Endothelial cell (in vitro differentiated cells): ENCODE data around the gene CAPN13. TPM values are rescaled to one million over a fixed set of nuclear protein-coding genes. Genes with fewer than 3 reads are reported as not detected.

Experiments
- DNase-seq: peaks from one replicate; pipeline ENCODE4 v3.0.0; 2021; ENCODE audit warnings: low spot score
- H3K27ac Mint-ChIP-seq: one replicate; pipeline ENCODE4 v1.8.0; 2021; ENCODE audit warnings: mixed read lengths, inconsistent platforms; ENCODE audit not compliant: unreplicated experiment
- H3K27me3 Mint-ChIP-seq: one replicate; pipeline ENCODE4 v1.8.0; 2021; ENCODE audit warnings: mild to moderate bottlenecking, moderate library complexity, mixed read lengths, inconsistent platforms; ENCODE audit not compliant: unreplicated experiment
- H3K36me3 Mint-ChIP-seq: one replicate; pipeline ENCODE4 v1.8.0; 2021; ENCODE audit warnings: mild to moderate bottlenecking, low read depth, mixed read lengths, inconsistent platforms; ENCODE audit not compliant: unreplicated experiment
- H3K4me1 Mint-ChIP-seq: one replicate; pipeline ENCODE4 v1.8.0; 2021; ENCODE audit warnings: mild to moderate bottlenecking, mixed read lengths, inconsistent platforms; ENCODE audit not compliant: unreplicated experiment
- H3K4me3 Mint-ChIP-seq: one replicate; pipeline ENCODE4 v1.8.0; 2021; ENCODE audit warnings: mild to moderate bottlenecking, mixed read lengths, inconsistent platforms; ENCODE audit not compliant: unreplicated experiment
- H3K9me3 Mint-ChIP-seq: one replicate; pipeline ENCODE4 v1.8.0; 2021; ENCODE audit warnings: mixed read lengths, inconsistent platforms; ENCODE audit not compliant: unreplicated experiment
- CTCF ChIP-seq: fragments of 200-600 bp; sonication (generic); IDR thresholded peaks from one replicate; pipeline ENCODE4 v1.5.0; 2021; ENCODE audit warnings: antibody characterized with exemption; ENCODE audit not compliant: unreplicated experiment
- total RNA-seq: library from RNA; stranded (reverse); fragmentation: NEBNext Ultra II Directional; extraction: Animal tissue kit (Norgen Biotek cat#: 25700); gene quantifications from one replicate; pipeline ENCODE4 v1.2.1, GENCODE V29; 2021; ENCODE audit not compliant: unreplicated experiment

Gene CAPN13
- total RNA-seq, 1 donor from 2014 or later: 0.44 TPM

DNA sequence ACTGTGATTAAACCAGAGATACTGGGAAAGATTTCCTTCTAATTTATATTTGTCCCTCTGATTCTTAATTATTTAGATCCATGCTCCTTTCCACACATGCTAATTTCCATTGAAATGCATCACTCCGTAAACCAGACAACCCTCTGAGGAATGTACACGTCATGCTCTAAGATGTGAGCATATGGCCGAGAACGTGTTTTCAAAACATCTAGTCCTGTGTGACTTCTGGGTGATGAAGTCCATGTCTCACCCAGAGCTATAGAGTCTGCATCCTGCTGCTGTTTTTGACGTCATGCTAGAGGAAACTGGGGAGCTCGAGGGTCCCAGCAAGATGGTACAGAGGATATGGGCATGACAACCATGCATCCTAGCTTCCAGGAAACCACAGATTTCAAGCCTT, 53.6 kb downstream of the CAPN13 start:
- Mint-ChIP-seq H3K9me3 (no peaks in the 10 kb centered on the region), H3K4me1 (peaks cover 10% of the 10 kb centered on the region), H3K36me3 (no peaks in the 10 kb centered on the region), H3K4me3 (no peak overlapping the region), H3K27me3 (peaks cover 1% of the 10 kb centered on the region), H3K27ac (no peak overlapping the region)
- no peak for TF ChIP-seq CTCF
- no peak for DNase-seq

DNA sequence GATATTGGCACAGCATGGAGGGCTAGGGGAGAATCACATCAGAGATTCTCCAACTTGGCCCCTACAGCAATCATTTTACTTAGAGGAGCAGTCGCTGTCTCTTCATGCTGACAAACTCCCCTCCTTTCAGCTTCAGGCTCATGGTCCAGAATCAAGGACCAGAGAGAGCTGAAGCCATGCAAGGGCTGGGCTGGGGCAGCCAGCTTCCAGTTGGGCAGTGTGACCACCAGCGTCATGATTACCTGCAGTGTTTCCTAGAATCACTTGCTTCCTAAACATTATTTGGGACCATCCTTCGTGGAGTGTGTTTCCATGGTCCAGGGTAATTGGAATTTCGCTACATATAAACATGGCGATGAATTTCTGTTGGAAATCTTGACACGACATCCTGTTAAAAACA, 54.4 kb downstream of the CAPN13 start:
- TF ChIP-seq CTCF: no peak
- Mint-ChIP-seq H3K4me1 (peaks cover 10% of the 10 kb centered on the region), H3K9me3 (no peaks in the 10 kb centered on the region), H3K27ac (no peak overlapping the region), H3K4me3 (no peak overlapping the region), H3K36me3 (no peaks in the 10 kb centered on the region), H3K27me3 (peaks cover 6% of the 10 kb centered on the region)
- DNase-seq: no peak

DNA sequence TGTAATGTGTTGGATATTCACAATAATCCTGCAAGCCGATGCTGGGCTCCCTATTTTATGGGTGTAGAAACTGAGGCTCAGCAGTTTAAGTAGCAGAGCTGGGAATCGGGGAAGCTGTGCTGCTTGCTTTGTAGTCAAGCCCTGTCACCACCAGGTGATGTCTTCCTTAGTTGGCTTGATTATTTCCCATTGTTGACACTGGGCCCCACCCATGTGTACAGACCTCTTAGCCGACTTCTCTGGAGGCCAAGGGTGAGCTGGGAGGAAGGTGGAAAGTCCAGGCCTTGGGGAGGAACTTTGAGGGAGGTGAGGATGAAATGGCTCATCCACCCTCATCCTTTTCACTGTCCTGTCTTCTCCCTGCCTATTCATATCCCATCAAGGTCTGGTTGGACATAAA, 60.0 kb downstream of the CAPN13 start:
- Mint-ChIP-seq H3K27ac (no peak overlapping the region), H3K9me3 (no peaks in the 10 kb centered on the region), H3K27me3 (peaks cover 5% of the 10 kb centered on the region), H3K36me3 (no peaks in the 10 kb centered on the region), H3K4me1 (no peaks in the 10 kb centered on the region), H3K4me3 (no peak overlapping the region)
- TF ChIP-seq CTCF: no peak
- DNase-seq: no peak

DNA sequence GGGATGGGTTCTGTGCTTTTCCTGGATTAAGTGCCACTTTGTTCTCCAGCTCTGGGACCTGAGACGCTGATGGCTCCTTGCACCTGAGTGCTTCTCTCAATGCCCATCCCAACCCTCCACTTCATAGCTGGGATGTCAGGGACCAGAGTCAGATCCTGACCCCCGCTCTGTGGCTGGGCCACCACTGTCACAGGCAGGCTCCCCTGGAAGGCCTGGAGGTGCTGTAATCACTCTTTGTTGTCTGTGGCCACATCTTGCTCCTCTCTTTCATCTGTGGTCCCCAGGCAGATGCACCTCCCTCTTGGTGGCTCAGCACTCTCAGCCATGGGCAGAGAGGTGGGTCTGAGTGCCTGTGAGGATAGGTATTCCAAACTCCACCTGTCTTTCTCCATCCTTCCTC, 62.4 kb downstream of the CAPN13 start:
- no peak overlapping the region for H3K4me3 Mint-ChIP-seq
- H3K27me3 Mint-ChIP-seq: peaks cover 5% of the 10 kb centered on the region
- no peak overlapping the region for H3K27ac Mint-ChIP-seq
- TF ChIP-seq CTCF: no peak
- H3K9me3 Mint-ChIP-seq: no peaks in the 10 kb centered on the region
- no peaks in the 10 kb centered on the region for H3K4me1 Mint-ChIP-seq
- no peaks in the 10 kb centered on the region for H3K36me3 Mint-ChIP-seq
- DNase-seq: no peak

DNA sequence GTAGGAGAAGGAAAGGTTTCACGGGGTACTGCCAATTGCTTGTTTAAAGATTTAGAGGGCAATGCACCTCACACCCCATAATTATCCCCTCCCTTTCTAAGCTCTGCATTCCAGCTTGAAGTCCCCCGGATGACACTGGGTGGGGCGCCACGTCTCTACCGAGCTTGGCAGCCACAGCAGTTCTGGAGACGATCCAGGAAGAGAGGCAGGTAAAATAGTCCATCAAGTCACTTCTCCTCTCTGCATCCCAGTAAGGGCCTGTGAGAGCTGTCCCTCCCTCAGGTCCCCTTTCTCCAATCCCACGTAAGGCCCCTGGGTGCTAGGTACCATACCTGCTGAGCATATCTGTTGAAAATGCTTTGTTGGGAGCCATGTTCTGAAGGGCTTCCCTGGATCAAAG, 65.7 kb downstream of the CAPN13 start:
- no peak for TF ChIP-seq CTCF
- H3K27ac Mint-ChIP-seq: no peak overlapping the region
- no peaks in the 10 kb centered on the region for H3K4me1 Mint-ChIP-seq
- H3K36me3 Mint-ChIP-seq: no peaks in the 10 kb centered on the region
- DNase-seq: no peak
- H3K9me3 Mint-ChIP-seq: no peaks in the 10 kb centered on the region
- H3K27me3 Mint-ChIP-seq: peaks cover 2% of the 10 kb centered on the region
- no peak overlapping the region for H3K4me3 Mint-ChIP-seq
